Endodermal cell (in vitro differentiated cells): ENCODE results near the gene SLC25A43. TPM values are rescaled to one million over a fixed set of nuclear protein-coding genes. Genes with fewer than 3 reads are reported as not detected.
A peak's percentile ranks its signal among the peaks of the same experiment; 100 is the strongest.

ENCODE experiments used
- DNase-seq: peaks from one replicate; pipeline ENCODE4 v3.0.0-alpha.2; 2017
- H3K27ac ChIP-seq: 2 replicates; pipeline ENCODE4 v1.5.1; 2013; ENCODE audit warnings: mild to moderate bottlenecking, low read depth, low read length, moderate library complexity
- H3K27me3 ChIP-seq: 2 replicates; pipeline ENCODE4 v1.6.1; 2013; ENCODE audit warnings: mild to moderate bottlenecking, low read length, moderate library complexity; ENCODE audit not compliant: insufficient read depth, control insufficient read depth, poor library complexity, severe bottlenecking
- H3K36me3 ChIP-seq: 2 replicates; pipeline ENCODE4 v1.7.0; 2013; ENCODE audit warnings: mild to moderate bottlenecking, low read length, moderate library complexity; ENCODE audit not compliant: control insufficient read depth, insufficient read depth
- H3K4me1 ChIP-seq: one replicate; pipeline ENCODE4 v1.7.0; 2013; ENCODE audit warnings: low read length; ENCODE audit not compliant: control insufficient read depth, insufficient read depth
- H3K4me3 ChIP-seq: 2 replicates; pipeline ENCODE4 v1.5.1; 2013; ENCODE audit warnings: mild to moderate bottlenecking, low read length, moderate library complexity
- H3K9ac ChIP-seq: 2 replicates; pipeline ENCODE4 v1.6.1; 2013; ENCODE audit warnings: mild to moderate bottlenecking, low read length, moderate library complexity; ENCODE audit not compliant: poor library complexity, severe bottlenecking; ENCODE audit errors: extremely low read depth
- H3K9me3 ChIP-seq: 2 replicates; pipeline ENCODE4 v1.6.1; 2013; ENCODE audit warnings: mild to moderate bottlenecking, low read length, moderate library complexity; ENCODE audit not compliant: control insufficient read depth
- H3K27ac Mint-ChIP-seq: 2 replicates; pipeline ENCODE4 v1.8.0; 2020; ENCODE audit warnings: mixed read lengths
- H3K27me3 Mint-ChIP-seq: 2 replicates; pipeline ENCODE4 v1.8.0; 2021; ENCODE audit warnings: mild to moderate bottlenecking, mixed read lengths; ENCODE audit not compliant: insufficient read depth
- H3K36me3 Mint-ChIP-seq: 2 replicates; pipeline ENCODE4 v1.8.0; 2020; ENCODE audit warnings: low read depth, mixed read lengths
- H3K4me1 Mint-ChIP-seq: 2 replicates; pipeline ENCODE4 v1.8.0; 2020; ENCODE audit warnings: mixed read lengths
- H3K4me3 Mint-ChIP-seq: 2 replicates; pipeline ENCODE4 v1.8.0; 2020; ENCODE audit warnings: mild to moderate bottlenecking, moderate library complexity, mixed read lengths
- H3K9me3 Mint-ChIP-seq: 2 replicates; pipeline ENCODE4 v1.8.0; 2020; ENCODE audit warnings: mild to moderate bottlenecking, mixed read lengths
- WGBS, 2 experiments: methylation state at CpG; one replicate each; pipeline versions ENCODE4 v1.1.5 to v1.1.7; 2013; ENCODE audit warnings: missing lambda C conversion rate in 2 of 2, mixed read lengths in 1 of 2; ENCODE audit not compliant: insufficient coverage in 1 of 2, insufficient read length in 1 of 2; 5-methylcytosine and 5-hydroxymethylcytosine counted together
- total RNA-seq, 2 donors: library from RNA; stranded (reverse); fragmentation: NEBNext Ultra II Directional in 1 of 2; extraction: Animal tissue kit (Norgen Biotek cat#: 25700) in 1 of 2; gene quantifications; 2 replicates in 1 of 2; 3 replicates in 1 of 2; pipeline ENCODE4 v1.2.1, GENCODE V29; 2021
- TF ChIP-seq, protein P1 (sequence below): fragments of 200-600 bp; sonication (generic); conservative IDR thresholded peaks from 2 replicates; pipeline ENCODE4 v1.5.0; 2021; ENCODE audit warnings: antibody characterized with exemption, mild to moderate bottlenecking

The SLC25A43 gene
- total RNA-seq, 2 donors from 2014 or later, result 4.4 to 4.9 TPM

DNA sequence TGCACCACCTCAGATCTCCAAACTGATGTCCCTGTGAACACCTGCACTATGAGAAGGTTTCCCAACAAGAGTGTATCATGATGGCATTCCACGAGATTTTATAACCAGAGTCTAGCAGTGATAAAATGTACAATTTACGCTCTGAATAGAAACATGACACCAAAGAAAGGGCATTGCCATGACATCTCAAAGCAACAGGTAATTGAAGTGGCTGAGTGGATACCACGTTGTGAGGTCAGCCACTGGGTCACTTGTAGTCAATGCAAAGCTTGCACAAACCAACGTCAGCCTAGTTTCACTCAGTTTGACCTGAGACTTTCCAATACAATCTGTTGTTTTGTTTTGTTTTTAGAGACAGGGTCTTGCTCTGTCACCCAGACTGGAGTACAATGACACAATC, 54.1 kb downstream of the SLC25A43 start:
- H3K9me3 ChIP-seq, result no peaks in the 10 kb centered on the region
- 86 to 94% methylated on average over 3 to 4 of the region's 4 CpGs for WGBS, 2 experiments
- H3K36me3 ChIP-seq, result no peaks in the 10 kb centered on the region
- Mint-ChIP-seq H3K4me3 (no peak overlapping the region), H3K27ac (no peak overlapping the region), H3K9me3 (peaks cover 69% of the 10 kb centered on the region), H3K36me3 (peaks cover 3% of the 10 kb centered on the region), H3K27me3 (peaks cover 2% of the 10 kb centered on the region), H3K4me1 (no peaks in the 10 kb centered on the region)
- no peak overlapping the region for H3K4me3 ChIP-seq
- no peaks in the 10 kb centered on the region for H3K4me1 ChIP-seq
- DNase-seq, result peak; percentile 0
- no peak overlapping the region for H3K9ac ChIP-seq
- H3K27ac ChIP-seq, result no peak overlapping the region
- H3K27me3 ChIP-seq, result no peaks in the 10 kb centered on the region
- TF ChIP-seq, protein P1, sequence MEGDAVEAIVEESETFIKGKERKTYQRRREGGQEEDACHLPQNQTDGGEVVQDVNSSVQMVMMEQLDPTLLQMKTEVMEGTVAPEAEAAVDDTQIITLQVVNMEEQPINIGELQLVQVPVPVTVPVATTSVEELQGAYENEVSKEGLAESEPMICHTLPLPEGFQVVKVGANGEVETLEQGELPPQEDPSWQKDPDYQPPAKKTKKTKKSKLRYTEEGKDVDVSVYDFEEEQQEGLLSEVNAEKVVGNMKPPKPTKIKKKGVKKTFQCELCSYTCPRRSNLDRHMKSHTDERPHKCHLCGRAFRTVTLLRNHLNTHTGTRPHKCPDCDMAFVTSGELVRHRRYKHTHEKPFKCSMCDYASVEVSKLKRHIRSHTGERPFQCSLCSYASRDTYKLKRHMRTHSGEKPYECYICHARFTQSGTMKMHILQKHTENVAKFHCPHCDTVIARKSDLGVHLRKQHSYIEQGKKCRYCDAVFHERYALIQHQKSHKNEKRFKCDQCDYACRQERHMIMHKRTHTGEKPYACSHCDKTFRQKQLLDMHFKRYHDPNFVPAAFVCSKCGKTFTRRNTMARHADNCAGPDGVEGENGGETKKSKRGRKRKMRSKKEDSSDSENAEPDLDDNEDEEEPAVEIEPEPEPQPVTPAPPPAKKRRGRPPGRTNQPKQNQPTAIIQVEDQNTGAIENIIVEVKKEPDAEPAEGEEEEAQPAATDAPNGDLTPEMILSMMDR, result no peak

DNA sequence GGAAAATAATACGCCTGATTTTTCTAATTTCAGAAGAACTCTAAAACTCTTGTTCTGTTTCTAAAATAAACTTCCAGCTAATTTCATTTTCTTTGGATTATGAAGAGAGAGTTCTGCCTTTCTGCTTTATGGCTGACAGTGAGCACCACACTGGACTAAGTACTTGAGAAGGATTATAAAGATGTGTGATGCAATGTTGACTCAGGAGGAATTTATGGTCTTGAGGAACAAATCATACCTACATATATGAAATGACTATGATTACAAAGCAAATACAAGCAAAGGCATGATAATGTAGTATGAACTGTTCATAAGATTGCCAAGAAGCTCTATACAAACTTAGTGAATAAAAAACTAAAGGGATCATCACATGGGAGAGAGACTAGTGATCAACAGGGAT, 56.1 kb downstream of the SLC25A43 start:
- H3K4me3 Mint-ChIP-seq, result no peak overlapping the region
- no peaks in the 10 kb centered on the region for H3K27me3 ChIP-seq

DNA sequence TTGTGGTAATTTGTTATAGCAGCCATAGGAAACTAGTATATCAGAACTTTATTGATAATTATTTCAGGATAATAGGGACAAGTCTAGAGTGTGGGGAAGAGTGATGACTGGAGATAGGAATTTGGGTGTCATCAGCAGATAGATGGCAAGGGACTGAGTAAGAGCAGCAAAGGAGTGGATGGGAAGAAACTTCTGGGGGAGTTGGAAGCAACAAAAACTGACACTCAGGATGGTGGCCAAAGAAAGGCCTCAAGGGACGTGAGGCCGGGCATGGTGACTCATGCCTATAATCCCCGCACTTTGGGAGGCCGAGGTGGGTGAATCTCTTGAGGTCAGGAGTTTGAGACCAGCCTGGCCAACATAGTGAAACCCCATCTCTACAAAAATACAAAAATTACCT, 60.0 kb downstream of the SLC25A43 start:
- no peaks in the 10 kb centered on the region for H3K36me3 ChIP-seq
- 97% methylated on average over 3 of the region's 4 CpGs; no CpG with 5 or more reads in 1 of the 2 experiments for WGBS, 2 experiments
- Mint-ChIP-seq H3K9me3 (peaks cover 64% of the 10 kb centered on the region), H3K4me3 (no peak overlapping the region), H3K36me3 (peaks cover 3% of the 10 kb centered on the region), H3K27me3 (peaks cover 2% of the 10 kb centered on the region), H3K27ac (no peak overlapping the region), H3K4me1 (no peaks in the 10 kb centered on the region)
- no peak overlapping the region for H3K9ac ChIP-seq
- H3K9me3 ChIP-seq, result no peaks in the 10 kb centered on the region
- no peaks in the 10 kb centered on the region for H3K27me3 ChIP-seq
- no peak overlapping the region for H3K27ac ChIP-seq
- no peak overlapping the region for H3K4me3 ChIP-seq
- H3K4me1 ChIP-seq, result no peaks in the 10 kb centered on the region
- peak; percentile 7 for DNase-seq
- TF ChIP-seq, protein P1, result no peak

More for the DNA sequence above, 56.1 kb downstream of the SLC25A43 start:
- peaks cover 74% of the 10 kb centered on the region for H3K9me3 Mint-ChIP-seq
- Histone ChIP-seq H3K4me3 (no peak overlapping the region), H3K27ac (no peak overlapping the region), H3K9ac (no peak overlapping the region), H3K36me3 (no peaks in the 10 kb centered on the region), H3K9me3 (no peaks in the 10 kb centered on the region), H3K4me1 (no peaks in the 10 kb centered on the region)
- H3K27ac Mint-ChIP-seq, result no peak overlapping the region
- H3K27me3 Mint-ChIP-seq, result peaks cover 2% of the 10 kb centered on the region
- H3K36me3 Mint-ChIP-seq, result peaks cover 3% of the 10 kb centered on the region
- no peaks in the 10 kb centered on the region for H3K4me1 Mint-ChIP-seq
- TF ChIP-seq, protein P1, result no peak
- DNase-seq, result no peak
- no CpG with 5 or more reads among the region's 1 CpG for WGBS, 2 experiments
